GM18499 (cell line): ENCODE measurements around the gene PRR7.
"Not testable (repeated sequence)": the region's sequence is repeated elsewhere in the genome, so short reads cannot be mapped to it uniquely, and the experiment has no call there.

Experiments
- ATAC-seq: cut with Tn5 transposase; IDR thresholded peaks from one replicate; pipeline ENCODE4 v1.9.1; 2021; ENCODE audit warnings: moderate number of reproducible peaks; ENCODE audit not compliant: insufficient read depth, unreplicated experiment

PRR7 gene

DNA sequence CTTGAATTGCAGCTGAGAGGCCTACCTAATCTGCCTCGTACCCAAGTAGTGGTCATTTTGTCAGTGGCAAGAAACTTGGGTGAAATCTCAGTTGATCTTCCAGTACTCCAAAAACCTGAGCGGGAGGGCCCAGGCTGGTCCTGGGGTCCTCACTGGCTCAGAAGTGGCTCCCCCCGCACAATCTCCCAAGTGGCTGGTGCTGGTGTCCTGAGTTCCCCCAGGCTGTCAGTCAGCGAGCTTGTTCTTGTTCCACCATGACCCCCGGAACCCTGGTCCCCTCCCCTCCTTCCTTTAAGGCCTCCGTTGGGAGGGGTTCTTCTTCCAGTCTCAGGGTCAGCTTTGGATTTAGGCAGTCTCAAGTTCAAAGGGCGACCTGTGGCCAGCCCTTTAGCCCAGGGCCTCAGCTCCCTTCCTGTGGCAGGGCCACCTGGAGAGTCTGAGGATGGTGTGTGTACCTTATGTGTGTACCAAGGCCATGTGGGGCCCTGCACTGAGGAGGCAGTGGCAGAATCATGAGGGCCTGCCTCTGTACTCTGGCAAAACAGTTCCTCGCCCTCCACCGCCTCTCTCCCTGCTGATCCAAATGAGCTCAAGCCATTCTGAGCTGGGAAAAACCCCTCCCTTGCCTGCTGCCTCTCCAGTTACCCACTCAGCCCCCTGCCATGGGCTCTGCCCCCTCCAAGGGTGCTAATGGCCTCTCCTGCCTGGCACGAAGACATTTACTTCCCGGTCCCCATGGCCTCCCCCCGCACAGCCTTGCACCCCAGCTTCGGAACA, 31.3 kb downstream of the PRR7 start:
- no peak for ATAC-seq

DNA sequence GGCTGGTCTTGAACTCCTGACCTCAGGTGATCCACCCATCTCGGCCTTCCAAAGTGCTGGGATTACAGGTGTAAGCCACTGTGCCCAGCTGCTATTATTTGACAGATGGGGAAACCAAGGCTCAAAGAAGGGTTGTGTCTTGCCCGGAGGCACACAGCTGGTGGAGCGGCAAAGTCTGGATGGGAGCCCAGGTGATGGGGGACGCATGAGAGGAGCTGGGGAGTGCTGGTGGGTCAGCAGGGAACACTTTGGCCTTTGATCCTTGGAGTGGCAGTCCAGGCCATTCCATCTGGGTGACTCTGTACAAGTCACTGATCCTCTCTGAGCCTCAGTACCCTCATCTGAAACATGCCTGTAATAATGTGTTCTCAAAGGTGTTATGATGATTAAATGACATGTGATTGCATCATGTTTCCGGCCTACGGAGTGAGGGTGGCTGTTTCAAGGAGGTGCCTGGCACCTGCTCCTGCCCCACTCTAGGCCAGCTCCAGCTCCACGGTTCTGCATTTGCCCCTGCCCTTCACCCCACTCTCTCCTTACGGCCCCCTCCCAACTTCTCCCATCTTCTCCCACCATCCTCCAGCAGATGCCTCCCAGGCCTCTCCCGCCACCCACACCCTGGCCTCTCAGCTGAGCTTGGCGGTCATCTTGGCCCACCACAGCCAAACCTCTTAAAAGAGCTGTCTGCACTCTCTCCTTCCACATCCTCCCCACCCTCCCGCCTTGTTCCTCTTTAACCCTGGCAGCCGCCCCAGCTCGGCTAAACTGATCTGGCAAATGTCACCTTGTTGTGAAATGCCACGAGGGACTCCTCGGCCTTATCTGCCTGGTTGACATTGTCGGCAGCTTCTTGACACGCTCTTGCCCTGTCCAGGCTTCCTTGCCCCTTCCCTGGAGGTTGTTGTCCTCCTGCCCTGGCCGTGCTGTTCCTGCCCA, 32.4 kb downstream of the PRR7 start:
- no peak for ATAC-seq

DNA sequence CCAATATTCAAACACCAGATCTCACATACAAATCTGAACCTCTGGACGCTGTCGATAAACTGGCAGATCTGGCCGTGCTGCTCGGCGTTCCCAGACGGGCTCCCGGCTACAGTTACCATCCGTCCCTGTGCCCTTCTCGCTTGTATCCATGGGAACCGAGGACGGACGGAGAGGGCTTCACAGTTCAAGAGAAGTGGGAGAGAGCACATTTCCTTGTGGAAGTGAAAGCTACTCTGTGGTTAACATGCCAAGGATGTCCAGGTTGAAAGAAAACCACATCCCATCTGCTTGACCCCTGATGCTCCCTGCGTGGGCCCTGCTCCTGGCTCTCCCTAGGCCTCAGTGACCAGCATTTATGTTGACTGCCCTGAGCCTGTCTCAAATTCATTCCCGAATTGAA, 33.2 kb downstream of the PRR7 start:
- no peak for ATAC-seq

DNA sequence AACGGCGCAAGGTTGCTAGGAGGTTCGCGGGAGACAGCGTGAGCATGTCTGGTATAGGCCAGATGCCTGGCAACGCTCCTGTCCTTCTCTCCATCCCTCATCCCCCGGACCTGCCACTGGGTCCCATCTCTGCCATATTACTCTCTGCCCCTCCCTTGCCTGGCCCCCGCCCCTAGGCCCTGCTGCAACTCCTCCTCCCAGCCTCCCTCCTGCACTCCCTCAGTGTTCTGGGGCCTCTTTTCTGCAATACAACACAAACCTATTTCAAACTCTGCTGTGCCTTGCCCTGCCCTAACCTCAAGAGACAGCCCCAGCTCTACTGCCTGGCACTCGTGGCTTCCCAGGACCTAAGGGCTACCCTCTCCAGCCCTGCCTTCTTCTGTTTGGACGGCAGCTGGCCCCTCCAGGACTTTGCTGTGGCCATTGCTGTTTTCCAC, 35.8 kb downstream of the PRR7 start:
- ATAC-seq: no peak

DNA sequence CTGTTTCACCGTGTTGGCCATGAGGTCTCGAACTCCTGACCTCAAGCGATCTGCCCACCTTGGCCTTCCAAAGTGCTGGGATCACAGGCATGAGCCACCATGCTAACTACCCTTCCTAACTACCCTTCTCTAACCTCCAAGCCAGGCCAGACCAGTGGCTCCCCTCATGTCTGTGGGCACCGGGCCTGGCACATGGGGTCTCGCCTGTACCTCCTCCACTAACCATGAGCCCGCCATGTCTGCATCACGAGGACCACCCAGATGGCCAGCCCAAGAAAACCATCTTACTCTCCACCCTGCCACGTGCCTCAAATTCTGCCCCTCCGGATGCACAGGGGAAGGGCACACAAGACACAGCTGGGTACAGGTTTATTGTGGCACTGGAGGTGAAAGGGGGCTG, 36.4 kb downstream of the PRR7 start:
- no peak for ATAC-seq

DNA sequence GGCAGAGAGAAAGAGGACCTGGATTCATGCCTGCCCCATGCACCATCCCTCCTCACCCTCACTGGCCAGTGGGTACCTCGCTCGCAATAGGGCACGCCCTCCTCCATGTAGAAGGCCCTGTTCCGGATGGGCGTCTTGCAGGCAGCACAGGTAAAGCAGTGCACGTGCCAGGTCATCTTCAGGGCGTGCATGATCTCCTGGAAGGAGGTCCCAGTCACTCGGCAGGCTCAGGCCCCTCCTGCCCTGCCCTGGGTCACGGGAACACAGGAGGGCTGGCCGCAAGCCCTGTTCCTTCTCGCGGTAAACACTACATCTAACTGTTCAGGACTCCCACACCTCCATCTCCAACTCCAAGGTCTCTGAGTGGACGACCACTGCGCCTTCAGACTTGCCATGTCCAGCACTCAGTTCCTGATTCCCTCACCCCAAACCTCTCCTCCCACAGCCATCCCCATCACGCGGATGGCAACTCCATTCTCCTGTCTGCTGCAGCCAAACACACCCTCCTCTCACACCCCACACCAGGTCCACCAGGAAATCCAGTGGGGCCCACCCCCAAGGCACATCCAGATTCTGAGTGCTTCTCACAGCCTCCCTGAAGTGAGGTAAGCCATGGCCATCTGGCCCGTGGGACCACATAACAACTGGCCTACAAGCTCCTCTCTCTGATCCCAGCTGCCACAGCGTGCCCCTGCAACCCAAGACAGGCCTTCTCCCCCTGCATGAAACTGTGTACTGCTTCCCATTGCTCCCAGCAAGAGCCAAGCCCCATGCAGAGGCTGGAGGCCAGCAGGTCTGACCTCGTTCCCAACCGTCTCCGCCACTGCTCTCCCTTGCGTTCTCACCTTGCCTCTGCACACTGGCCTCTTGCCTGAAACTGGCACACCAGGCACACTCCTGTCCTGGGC, 37.6 kb downstream of the PRR7 start:
- no peak for ATAC-seq

DNA sequence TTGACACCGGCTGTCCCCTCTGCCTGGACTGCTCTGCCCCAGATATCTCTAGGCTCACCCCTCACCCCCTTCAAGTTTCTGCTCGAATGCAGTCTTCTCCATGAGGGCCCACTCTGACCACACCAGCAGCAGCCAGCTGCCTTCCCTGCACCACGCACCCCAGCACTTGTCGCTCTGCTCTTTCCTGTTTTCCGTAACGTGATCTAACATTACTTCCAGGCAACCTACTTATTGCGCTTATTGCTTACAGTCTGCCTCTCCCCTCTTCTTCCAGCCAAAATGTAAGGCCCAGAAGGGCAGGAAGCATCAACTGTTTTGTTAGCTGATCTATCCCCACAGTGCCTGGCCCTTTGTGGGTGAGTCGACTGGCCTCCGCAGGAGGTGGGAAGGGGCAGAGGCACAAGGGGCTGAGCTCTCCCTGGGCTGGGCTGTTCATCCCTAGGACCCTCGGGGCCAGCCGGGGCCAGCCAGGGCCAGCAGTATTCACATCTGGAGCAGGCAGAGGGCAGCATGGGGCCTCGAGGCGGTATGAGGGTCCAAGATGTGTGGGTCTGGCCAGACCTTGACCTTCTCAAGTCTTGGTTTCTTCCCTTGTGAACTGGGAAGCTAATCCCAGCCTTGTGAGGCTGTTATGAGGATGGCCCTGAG, 38.4 kb downstream of the PRR7 start:
- no peak for ATAC-seq

DNA sequence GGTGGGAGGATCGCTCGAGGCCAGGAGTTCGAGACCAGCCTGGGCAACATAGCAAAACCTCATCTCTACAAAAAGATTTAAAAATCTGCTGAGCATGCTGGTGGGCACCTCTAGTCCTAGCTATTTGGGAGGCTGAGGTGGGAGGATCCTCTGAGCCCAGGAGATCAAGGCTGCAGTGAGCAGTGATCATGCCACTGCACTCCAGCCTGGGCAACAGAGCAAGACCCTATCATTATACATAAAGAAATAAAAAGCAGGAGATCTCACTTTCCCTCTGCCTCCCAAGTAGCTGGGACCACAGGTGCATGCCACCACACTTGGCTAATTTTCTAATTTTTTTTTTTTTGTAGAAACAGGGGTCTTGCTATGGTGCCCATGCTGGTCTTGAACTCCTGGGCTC, 39.1 kb downstream of the PRR7 start:
- not testable (repeated sequence) for ATAC-seq

DNA sequence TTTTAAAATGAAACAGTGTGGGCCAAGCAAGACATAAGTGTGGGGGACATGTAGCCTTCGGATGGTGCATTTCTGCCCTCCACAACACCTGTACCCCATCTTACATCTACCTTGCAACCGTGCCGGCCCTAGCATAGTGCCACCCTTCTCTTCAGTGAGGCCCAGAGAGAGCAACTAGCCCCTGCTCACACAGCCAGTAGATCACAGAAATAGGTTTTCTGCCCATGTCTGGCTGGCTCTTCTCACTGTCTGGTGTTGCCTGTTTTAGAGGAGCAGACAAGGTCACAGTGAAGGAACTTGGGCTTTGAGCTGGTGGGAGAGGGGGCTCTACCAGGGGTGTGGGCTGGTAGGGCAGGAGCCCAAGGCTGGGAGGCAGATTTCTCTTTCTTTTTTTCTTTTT, 39.6 kb downstream of the PRR7 start:
- no peak for ATAC-seq

DNA sequence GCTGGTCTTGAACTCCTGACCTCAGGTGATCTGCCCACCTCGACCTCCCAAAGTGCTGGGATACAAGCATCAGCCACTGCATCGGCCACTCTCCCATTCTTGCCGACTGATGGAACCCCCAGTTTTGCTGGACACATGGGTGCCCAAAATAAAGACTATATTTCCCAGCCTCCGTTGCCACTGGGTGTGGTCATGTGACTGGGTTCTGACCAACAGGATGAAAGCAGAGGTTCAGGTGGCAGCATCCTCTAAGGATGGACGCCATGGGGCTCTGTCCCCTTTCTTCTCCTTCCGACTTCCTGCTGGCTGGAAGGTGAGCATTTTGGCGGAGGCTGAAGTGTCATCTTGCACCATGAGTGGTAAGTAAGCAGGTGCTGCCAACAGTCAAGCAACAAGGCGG, 40.5 kb downstream of the PRR7 start:
- no peak for ATAC-seq

DNA sequence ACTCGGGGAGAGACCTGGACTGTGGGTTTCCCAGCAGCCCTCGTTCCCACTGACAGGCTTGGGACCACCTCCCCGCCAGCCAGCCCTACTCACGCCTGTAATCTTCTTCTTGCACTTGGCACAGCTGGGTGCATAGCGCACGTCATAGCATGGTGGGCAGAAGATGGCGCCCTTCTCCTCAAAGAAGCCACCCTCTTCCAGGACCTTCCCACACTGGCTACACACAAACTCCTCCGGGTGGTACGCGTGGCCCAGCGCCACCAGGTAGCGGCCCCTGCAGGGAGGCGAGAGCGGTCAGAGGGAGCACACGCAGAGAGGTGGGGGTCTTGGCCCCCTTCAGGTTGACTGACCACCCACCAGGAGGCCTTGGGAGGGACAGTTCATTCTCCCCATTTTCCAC, 41.4 kb downstream of the PRR7 start:
- ATAC-seq: no peak

DNA sequence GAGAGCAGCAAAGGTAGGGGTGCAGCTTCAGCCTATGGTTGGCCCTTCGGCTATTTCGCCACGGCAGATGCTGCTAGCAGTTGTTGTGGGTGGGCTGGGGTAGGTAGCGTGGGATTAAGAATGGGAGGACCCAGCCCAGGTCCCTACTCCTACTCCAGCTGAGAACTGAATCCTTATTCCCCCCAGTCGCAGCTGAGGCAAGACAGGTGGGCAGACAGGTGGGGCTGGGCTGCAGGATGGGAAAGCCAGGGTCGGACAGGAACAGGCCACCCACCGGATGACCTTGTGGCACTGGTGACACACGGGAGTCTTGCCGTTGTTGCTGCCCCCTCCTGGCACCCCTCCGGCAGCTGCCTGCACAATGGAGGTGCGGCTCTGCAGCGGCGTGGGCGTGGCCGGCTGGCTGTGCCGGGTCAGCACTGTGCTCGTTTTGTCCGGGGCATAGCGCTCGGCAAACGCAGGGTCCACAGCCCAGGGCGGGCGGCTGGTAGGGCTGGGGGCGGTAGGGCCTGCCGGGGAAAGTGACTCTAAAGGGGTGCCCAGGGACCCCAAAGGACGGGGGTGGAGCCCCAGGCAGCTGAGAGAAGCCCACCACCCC, 42.6 kb downstream of the PRR7 start:
- ATAC-seq: no peak

DNA sequence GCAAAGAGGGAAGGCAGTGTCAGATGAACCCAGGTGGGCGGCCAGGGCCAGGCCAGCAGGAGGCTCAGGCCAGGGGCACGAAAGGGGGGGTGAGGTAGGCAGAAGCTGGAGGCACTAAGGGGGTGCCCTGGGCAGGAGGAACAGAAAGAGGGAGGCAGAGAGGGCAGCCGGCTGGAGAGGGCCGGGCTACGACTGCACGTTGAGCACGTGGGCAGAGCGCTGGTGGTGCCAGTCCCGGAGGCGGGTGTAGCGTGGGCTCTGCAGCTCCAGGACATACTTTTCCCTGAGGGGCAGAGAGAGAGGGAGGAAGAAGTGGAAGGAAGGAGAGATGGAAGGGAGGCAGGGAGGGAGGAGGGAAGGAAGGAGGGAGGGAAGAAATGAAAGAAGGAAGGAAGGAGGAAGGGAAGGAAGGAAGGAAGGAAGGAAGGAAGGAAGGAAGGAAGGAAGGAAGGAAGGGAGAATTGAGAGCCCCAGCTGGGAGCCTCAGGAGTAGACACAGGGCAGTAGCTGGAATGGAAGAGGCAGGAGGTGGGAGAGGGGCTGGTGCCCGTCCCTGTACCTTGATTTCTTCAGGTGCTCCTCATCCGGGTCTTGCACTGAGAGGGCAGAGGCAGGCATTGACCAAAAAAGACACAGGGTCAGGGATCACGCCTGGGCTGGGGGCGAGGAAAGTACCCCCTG, 43.8 kb downstream of the PRR7 start:
- ATAC-seq: no peak

DNA sequence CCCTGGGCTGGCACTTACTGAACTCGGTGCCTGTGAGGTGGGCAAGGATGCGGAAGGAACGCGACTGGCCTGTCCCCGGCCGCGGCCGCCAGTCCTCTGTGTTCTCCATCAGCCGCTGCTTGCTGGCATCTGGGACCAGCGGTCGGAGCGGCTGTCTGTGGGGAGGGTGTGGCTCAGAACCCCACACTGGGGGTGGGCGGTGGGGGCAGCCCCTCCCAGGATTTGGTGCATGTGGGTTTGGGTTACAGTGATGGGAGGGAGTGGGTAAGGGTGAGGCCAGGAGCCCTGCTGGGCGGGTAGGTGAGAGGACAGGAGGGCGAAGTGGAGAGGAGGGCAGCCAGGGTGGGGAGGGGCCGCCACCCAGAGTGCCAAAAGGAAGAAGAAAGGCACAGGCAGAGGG, 44.4 kb downstream of the PRR7 start:
- no peak for ATAC-seq

DNA sequence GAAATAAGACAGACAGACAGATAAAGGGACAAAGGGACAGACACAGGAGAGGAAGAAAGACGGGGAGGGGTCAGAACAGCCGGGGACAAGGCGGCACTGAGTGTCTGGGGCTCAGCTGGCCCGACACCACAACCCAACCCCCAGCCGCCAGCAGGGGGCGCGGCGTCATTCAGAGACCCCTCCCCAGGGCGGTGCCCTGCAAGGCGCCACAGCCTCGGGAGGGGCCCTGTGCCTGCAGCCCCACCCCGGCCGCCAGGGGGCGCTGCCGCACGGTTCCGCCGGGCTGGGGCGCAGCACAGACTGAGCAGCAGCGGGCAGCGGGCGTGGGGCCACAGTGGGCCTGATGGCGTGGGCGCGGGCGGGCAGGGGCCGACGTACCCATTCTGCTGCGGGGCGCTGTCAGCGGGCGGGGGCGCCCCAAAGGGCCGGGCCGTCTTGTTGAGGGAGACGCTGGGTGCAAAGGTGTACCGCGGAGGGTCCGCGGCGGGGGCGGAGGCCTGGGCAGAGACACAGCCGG, 44.9 kb downstream of the PRR7 start:
- ATAC-seq: no peak

DNA sequence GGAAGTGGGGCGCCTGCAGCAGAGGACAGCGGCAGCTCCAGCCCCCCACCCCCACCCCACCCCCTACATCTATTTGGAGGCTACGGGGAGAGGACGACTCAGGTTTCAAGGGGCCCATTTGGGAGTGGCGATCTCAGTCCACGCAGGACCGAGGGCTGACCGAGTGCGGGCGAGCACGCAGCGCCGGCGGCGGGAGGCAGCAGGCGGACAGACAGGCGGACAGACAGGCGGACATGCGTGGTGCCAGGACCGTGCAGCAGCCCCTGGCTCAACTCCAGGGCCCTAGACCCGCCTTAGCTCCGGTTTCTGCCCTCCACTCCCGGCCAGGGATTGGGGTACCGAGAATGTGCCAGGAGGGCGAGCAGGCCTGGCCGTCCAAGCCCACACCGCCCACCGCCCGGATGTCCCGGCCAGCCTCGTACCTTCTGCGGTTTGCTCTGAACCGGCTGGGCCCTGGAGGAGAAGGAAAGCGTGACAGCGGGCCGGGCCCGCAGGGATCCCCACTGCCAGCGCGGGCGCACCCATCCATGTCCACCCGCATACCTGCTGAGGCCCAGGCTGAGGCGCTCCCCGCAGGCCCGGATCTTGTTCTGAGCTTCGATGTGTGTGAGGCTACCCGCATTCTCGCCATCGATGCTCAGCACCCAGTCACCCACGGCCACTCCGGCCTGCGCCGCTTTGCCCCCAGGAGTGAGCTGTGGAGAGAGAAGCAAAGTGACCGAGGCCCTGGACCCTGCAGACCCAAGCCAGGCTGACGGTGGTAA, 45.6 kb downstream of the PRR7 start:
- ATAC-seq: no peak

DNA sequence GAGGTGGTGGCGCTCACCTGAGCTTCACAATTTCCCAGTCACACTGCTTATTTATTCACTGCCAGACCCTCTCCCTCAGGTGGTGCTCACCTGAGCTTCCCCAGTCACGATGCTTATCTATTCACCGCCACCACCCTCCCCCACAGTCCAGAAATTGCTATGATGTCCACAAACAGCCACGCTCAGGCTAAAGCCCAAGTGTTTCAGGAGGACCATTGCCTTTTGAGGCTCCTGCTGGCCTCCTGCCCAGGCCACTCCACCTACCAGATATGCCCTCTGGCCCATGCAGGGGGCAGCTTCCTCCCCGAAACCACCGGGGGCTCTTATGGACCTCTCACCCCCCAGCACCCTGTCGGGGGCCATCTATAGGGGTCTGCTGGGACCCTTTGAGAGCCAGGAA, 46.2 kb downstream of the PRR7 start:
- ATAC-seq: no peak

DNA sequence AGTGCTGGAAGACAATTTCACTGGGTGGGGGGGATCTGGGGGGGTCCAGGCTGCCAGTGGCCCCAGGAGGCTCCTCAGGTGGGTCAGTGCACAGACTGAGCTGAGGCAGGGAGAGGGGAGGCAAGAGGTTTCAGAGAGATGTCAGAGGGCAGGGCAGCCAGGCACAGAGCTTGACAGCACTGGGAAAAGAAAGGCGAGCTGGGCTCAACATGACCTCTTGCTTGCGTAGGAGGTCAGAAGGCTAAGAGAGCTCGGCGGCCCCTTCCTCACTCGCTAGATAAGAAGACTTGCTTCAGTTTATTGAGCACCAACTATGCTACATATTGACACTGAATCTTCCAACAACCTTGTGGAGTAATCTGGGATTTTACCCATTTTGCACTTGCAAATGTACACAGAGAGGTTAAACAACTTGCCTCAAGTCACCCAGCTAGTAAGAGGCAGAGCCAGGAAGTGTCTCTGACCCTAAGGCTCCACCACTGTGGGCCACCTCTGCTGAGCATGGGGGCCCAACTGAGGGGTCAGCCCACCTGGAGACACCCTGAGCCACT, 47.3 kb downstream of the PRR7 start:
- ATAC-seq: no peak
